ENCODE measurements around the gene SLC25A6. TPM values are rescaled to one million over a fixed set of nuclear protein-coding genes. Genes with fewer than 3 reads are reported as not detected.
"Not testable (repeated sequence)": the region's sequence is repeated elsewhere in the genome, so short reads cannot be mapped to it uniquely, and the experiment has no call there.

The SLC25A6 gene
- total and polyA plus RNA-seq, 2 donors from 2014 or later, result 357 to 654 TPM

DNA sequence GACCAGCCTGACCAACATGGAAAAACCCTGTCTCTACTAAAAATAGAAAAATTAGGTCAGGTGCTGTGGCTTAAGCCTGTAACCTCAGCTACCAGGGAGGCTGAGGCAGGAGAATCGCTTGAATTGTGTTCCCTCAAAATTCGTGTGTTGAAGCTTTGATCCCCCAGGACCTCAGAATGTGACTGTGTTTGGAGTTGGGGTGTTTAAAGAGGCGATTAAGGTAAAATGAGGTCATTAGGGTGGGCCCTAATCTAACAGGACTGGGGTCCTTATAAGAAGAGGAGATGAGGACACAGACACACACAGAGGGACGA is 23.6 kb downstream of the SLC25A6 start:
- Histone ChIP-seq H3K9ac (ENCODE audit: low read length in 3 of 3) (no peak overlapping the region), H3K4me1 (ENCODE audit: control insufficient read depth in 2 of 3, insufficient read depth in 2 of 3, low read depth in 1 of 3, low read length in 3 of 3) (no peaks in the 10 kb centered on the region), H3K9me3 (ENCODE audit: control insufficient read depth in 2 of 3, insufficient read depth in 1 of 3, low read length in 3 of 3) (no peaks in the 10 kb centered on the region), H3K36me3 (ENCODE audit: control insufficient read depth in 2 of 3, insufficient read depth in 3 of 3, low read length in 3 of 3) (no peaks in the 10 kb centered on the region), H3K4me3 (ENCODE audit: low read length in 3 of 3) (no peak overlapping the region), H3K27me3 (ENCODE audit: control insufficient read depth, insufficient read depth, low read length) (no peaks in the 10 kb centered on the region), H3K27ac (ENCODE audit: low read depth in 2 of 2, low read length in 2 of 2) (no peak overlapping the region)
- TF ChIP-seq, protein P1, sequence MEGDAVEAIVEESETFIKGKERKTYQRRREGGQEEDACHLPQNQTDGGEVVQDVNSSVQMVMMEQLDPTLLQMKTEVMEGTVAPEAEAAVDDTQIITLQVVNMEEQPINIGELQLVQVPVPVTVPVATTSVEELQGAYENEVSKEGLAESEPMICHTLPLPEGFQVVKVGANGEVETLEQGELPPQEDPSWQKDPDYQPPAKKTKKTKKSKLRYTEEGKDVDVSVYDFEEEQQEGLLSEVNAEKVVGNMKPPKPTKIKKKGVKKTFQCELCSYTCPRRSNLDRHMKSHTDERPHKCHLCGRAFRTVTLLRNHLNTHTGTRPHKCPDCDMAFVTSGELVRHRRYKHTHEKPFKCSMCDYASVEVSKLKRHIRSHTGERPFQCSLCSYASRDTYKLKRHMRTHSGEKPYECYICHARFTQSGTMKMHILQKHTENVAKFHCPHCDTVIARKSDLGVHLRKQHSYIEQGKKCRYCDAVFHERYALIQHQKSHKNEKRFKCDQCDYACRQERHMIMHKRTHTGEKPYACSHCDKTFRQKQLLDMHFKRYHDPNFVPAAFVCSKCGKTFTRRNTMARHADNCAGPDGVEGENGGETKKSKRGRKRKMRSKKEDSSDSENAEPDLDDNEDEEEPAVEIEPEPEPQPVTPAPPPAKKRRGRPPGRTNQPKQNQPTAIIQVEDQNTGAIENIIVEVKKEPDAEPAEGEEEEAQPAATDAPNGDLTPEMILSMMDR (IDR thresholded peaks at IDR 0.05; ENCODE audit: borderline replicate concordance, extremely low read depth, insufficient read depth), result no peak
- DNase-seq (no peak), FAIRE-seq (no peak)
- intact Hi-C loops (cut with DNase I), result no loop called here

DNA sequence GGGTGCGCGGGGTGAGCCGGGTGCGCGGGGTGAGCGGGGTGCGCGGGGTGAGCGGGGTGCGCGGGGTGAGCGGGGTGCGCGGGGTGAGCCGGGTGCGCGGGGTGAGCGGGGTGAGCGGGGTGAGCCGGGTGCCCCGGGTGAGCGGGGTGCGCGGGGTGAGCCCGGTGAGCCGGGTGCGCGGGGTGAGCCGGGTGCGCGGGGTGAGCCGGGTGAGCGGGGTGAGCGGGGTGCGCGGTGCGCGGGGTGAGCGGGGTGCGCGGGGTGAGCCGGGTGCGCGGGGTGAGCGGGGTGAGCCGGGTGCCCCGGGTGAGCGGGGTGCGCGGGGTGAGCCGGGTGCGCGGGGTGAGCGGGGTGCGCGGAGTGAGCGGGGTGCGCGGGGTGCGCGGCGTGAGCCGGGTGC is 25.6 kb downstream of the SLC25A6 start:
- H3K27ac ChIP-seq (ENCODE audit: low read depth in 2 of 2, low read length in 2 of 2); H3K36me3 ChIP-seq (ENCODE audit: control insufficient read depth in 2 of 3, insufficient read depth in 3 of 3, low read length in 3 of 3); H3K4me3 ChIP-seq (ENCODE audit: low read length in 3 of 3); intact Hi-C loops (cut with DNase I); H3K4me1 ChIP-seq (ENCODE audit: control insufficient read depth in 2 of 3, insufficient read depth in 2 of 3, low read depth in 1 of 3, low read length in 3 of 3); H3K9me3 ChIP-seq (ENCODE audit: control insufficient read depth in 2 of 3, insufficient read depth in 1 of 3, low read length in 3 of 3); H3K27me3 ChIP-seq (ENCODE audit: control insufficient read depth, insufficient read depth, low read length); H3K9ac ChIP-seq (ENCODE audit: low read length in 3 of 3); FAIRE-seq: not testable (repeated sequence)
- DNase-seq, result peak in 1 of 5 donors; percentile 7

DNA sequence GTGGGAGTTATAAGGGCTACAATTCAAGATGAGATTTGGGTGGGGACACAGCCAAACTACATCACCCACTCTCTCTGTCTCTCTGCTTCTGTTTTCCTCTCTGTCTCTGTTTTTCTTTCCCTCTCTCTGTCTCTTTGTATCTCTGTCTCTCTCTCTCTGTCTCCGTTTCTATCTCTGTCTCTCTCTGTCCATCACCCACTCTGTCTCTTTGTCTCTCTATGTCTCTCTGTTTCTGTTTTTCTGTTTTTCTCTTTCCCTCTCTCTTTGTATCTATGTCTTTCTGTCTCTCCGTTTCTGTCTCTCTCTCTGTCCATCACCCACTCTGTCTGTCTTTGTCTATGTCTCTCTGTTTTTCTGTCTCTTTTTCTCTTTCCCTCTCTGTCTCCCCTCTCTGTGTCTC is 30.0 kb downstream of the SLC25A6 start:
- no peaks in the 10 kb centered on the region for H3K4me1 ChIP-seq (ENCODE audit: control insufficient read depth in 2 of 3, insufficient read depth in 2 of 3, low read depth in 1 of 3, low read length in 3 of 3)
- intact Hi-C loops (cut with DNase I), result no loop called here
- TF ChIP-seq, protein P1 (IDR thresholded peaks at IDR 0.05; ENCODE audit: borderline replicate concordance, extremely low read depth, insufficient read depth), result no peak
- H3K36me3 ChIP-seq (ENCODE audit: control insufficient read depth in 2 of 3, insufficient read depth in 3 of 3, low read length in 3 of 3), result no peaks in the 10 kb centered on the region
- FAIRE-seq, result no peak
- H3K27me3 ChIP-seq (ENCODE audit: control insufficient read depth, insufficient read depth, low read length), result no peaks in the 10 kb centered on the region
- no peak for DNase-seq
- H3K4me3 ChIP-seq (ENCODE audit: low read length in 3 of 3), result no peak overlapping the region
- H3K9ac ChIP-seq (ENCODE audit: low read length in 3 of 3), result no peak overlapping the region
- H3K9me3 ChIP-seq (ENCODE audit: control insufficient read depth in 2 of 3, insufficient read depth in 1 of 3, low read length in 3 of 3), result peaks cover 0 to 3% (median 0%) of the 10 kb centered on the region in 3 donors
- no peak overlapping the region for H3K27ac ChIP-seq (ENCODE audit: low read depth in 2 of 2, low read length in 2 of 2)

DNA sequence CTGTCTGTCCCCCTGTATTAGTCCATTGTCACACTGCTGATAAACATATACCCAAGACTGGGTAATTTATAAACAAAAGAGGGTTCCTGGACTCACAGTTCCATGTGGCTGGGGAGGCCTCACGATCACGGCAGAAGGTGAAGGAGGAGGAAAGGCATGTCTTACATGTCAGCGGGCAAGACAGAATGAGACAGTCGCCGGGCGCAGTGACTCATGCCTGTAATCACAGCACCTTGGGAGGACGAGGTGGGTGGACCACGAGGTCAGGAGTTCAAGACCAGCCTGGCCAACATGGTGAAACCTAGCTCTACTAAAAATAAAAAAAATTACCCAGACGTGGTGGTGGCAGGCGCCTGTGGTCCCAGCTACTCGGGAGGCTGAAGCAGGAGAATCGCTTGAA is 30.6 kb downstream of the SLC25A6 start:
- intact Hi-C loops (cut with DNase I), result no loop called here
- peak in 1 of 5 donors; percentile 39 for DNase-seq

More for the DNA sequence above, 30.6 kb downstream of the SLC25A6 start:
- H3K36me3 ChIP-seq (ENCODE audit: control insufficient read depth in 2 of 3, insufficient read depth in 3 of 3, low read length in 3 of 3), result no peaks in the 10 kb centered on the region
- no peak overlapping the region for H3K9ac ChIP-seq (ENCODE audit: low read length in 3 of 3)
- H3K27me3 ChIP-seq (ENCODE audit: control insufficient read depth, insufficient read depth, low read length), result no peaks in the 10 kb centered on the region
- H3K9me3 ChIP-seq (ENCODE audit: control insufficient read depth in 2 of 3, insufficient read depth in 1 of 3, low read length in 3 of 3), result peaks cover 0 to 3% (median 0%) of the 10 kb centered on the region in 3 donors
- no peak for FAIRE-seq
- H3K4me3 ChIP-seq (ENCODE audit: low read length in 3 of 3), result no peak overlapping the region
- TF ChIP-seq, protein P1 (IDR thresholded peaks at IDR 0.05; ENCODE audit: borderline replicate concordance, extremely low read depth, insufficient read depth), result no peak
- no peaks in the 10 kb centered on the region for H3K4me1 ChIP-seq (ENCODE audit: control insufficient read depth in 2 of 3, insufficient read depth in 2 of 3, low read depth in 1 of 3, low read length in 3 of 3)
- no peak overlapping the region for H3K27ac ChIP-seq (ENCODE audit: low read depth in 2 of 2, low read length in 2 of 2)

All from kidney (tissue), 14 donors.